WERI-Rb-1 (cell line): ENCODE measurements around the gene EHBP1.

Experiments
- DNase-seq: peaks from one replicate; pipeline ENCODE4 v3.0.0-alpha.2; 2020
- H3K27ac ChIP-seq: fragments of 250-450 bp; sonication (Bioruptor Pico); 2 replicates; pipeline ENCODE4 v1.5.1; 2020; ENCODE audit warnings: mild to moderate bottlenecking, moderate library complexity
- H3K27me3 ChIP-seq: fragments of 250-450 bp; sonication (Bioruptor Pico); 2 replicates; pipeline ENCODE4 v1.5.1; 2021; ENCODE audit warnings: mild to moderate bottlenecking, low read depth, moderate library complexity; ENCODE audit not compliant: insufficient read depth, severe bottlenecking
- H3K36me3 ChIP-seq: fragments of 250-450 bp; sonication (Bioruptor Pico); 2 replicates; pipeline ENCODE4 v1.5.1; 2020; ENCODE audit warnings: mild to moderate bottlenecking, moderate library complexity
- H3K4me3 ChIP-seq: 2 replicates; pipeline ENCODE4 v1.5.1; 2011; ENCODE audit warnings: low read depth, mild to moderate bottlenecking, control low read depth, low read length
- H3K9me3 ChIP-seq: fragments of 250-450 bp; sonication (Bioruptor Pico); 2 replicates; pipeline ENCODE4 v1.5.1; 2021; ENCODE audit warnings: mild to moderate bottlenecking, moderate library complexity; ENCODE audit not compliant: severe bottlenecking
- TF ChIP-seq, protein P1 (sequence below): IDR thresholded peaks from 2 replicates; pipeline ENCODE4 v1.5.1; 2011; ENCODE audit warnings: low read depth, mild to moderate bottlenecking, control low read depth, inconsistent platforms, low read length

Gene EHBP1

GRCh38 chr2:62928015-62928414 is 222.5 kb downstream of the EHBP1 start:
- no peak overlapping the region for H3K27ac ChIP-seq
- H3K27me3 ChIP-seq: no peaks in the 10 kb centered on the region
- H3K4me3 ChIP-seq: no peak overlapping the region
- peaks cover 9% of the 10 kb centered on the region for H3K9me3 ChIP-seq
- no peaks in the 10 kb centered on the region for H3K36me3 ChIP-seq
- TF ChIP-seq, protein P1, sequence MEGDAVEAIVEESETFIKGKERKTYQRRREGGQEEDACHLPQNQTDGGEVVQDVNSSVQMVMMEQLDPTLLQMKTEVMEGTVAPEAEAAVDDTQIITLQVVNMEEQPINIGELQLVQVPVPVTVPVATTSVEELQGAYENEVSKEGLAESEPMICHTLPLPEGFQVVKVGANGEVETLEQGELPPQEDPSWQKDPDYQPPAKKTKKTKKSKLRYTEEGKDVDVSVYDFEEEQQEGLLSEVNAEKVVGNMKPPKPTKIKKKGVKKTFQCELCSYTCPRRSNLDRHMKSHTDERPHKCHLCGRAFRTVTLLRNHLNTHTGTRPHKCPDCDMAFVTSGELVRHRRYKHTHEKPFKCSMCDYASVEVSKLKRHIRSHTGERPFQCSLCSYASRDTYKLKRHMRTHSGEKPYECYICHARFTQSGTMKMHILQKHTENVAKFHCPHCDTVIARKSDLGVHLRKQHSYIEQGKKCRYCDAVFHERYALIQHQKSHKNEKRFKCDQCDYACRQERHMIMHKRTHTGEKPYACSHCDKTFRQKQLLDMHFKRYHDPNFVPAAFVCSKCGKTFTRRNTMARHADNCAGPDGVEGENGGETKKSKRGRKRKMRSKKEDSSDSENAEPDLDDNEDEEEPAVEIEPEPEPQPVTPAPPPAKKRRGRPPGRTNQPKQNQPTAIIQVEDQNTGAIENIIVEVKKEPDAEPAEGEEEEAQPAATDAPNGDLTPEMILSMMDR: no peak
- DNase-seq: no peak

GRCh38 chr2:62931536-62931935 is 226.0 kb downstream of the EHBP1 start:
- Histone ChIP-seq H3K27me3 (no peaks in the 10 kb centered on the region), H3K36me3 (no peaks in the 10 kb centered on the region), H3K9me3 (no peaks in the 10 kb centered on the region), H3K4me3 (no peak overlapping the region), H3K27ac (no peak overlapping the region)
- DNase-seq: no peak
- TF ChIP-seq, protein P1: no peak

GRCh38 chr2:62933398-62933917 is 227.9 kb downstream of the EHBP1 start:
- Histone ChIP-seq H3K27ac (no peak overlapping the region), H3K9me3 (no peaks in the 10 kb centered on the region), H3K36me3 (no peaks in the 10 kb centered on the region), H3K4me3 (no peak overlapping the region), H3K27me3 (no peaks in the 10 kb centered on the region)
- TF ChIP-seq, protein P1: no peak
- no peak for DNase-seq

DNA sequence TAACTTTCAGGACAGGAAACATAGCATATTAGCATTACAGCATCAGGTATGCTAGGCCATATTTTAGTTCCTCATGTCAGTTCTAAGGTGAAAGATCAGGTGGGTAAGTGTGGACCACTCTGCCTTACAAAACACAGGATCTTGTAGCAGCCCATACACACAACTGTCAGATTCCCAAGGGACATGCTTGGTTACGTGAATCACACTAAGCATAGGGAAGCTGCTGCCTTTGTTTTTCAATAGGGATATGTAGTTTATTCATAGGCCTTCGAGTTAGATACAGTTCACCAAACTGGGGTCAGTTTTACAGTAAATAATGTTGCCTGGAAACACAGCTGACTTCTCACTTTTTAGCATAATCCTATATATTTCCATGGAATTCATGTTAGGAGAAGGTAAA is 229.0 kb downstream of the EHBP1 start:
- Histone ChIP-seq H3K27me3 (no peaks in the 10 kb centered on the region), H3K4me3 (no peak overlapping the region), H3K36me3 (no peaks in the 10 kb centered on the region), H3K9me3 (no peaks in the 10 kb centered on the region), H3K27ac (no peak overlapping the region)
- TF ChIP-seq, protein P1: no peak
- no peak for DNase-seq

GRCh38 chr2:62938126-62938525 is 232.6 kb downstream of the EHBP1 start:
- no peak overlapping the region for H3K27ac ChIP-seq
- H3K9me3 ChIP-seq: no peaks in the 10 kb centered on the region
- H3K4me3 ChIP-seq: no peak overlapping the region
- TF ChIP-seq, protein P1: no peak
- DNase-seq: no peak
- no peaks in the 10 kb centered on the region for H3K36me3 ChIP-seq
- H3K27me3 ChIP-seq: no peaks in the 10 kb centered on the region
